Common myeloid progenitor, CD34-positive (primary cell): ENCODE data around the gene ZSWIM2.
A peak's percentile ranks its signal among the peaks of the same experiment; 100 is the strongest.

Experiments
- CTCF ChIA-PET: fragments of 350-600 bp; sonication (Branson Sonifier 250); formaldehyde crosslinking; loops from one replicate; lab custom pipeline; 2021; ENCODE audit warnings: antibody characterized with exemption; lab: Charles Lee
- POLR2A ChIA-PET: fragments of 350-600 bp; sonication (Branson Sonifier 250); formaldehyde crosslinking; loops from one replicate; lab custom pipeline; 2021; ENCODE audit warnings: antibody characterized with exemption; lab: Charles Lee
- DNase-seq, 3 donors: peaks; one replicate each; pipeline versions ENCODE4 v3.0.0 to v3.0.0-alpha.2; 2013
- H3K27ac ChIP-seq, 2 experiments: 1 replicate in 1 of 2; 2 replicates in 1 of 2; pipeline ENCODE4 v1.7.0; 2013; ENCODE audit warnings: inconsistent platforms in 2 of 2, low read length in 2 of 2, mild to moderate bottlenecking in 2 of 2, low read depth in 1 of 2, moderate library complexity in 1 of 2; ENCODE audit not compliant: severe bottlenecking in 2 of 2, insufficient read depth in 1 of 2, poor library complexity in 1 of 2
- H3K27me3 ChIP-seq, 5 experiments: replicated peaks in 2 of 5; 1 replicate in 3 of 5; 2 replicates in 2 of 5; pipeline versions ENCODE4 v1.6.1 to v1.7.0; 2013; ENCODE audit warnings: low read length in 4 of 5, mild to moderate bottlenecking in 2 of 5, moderate library complexity in 2 of 5, inconsistent platforms in 1 of 5; ENCODE audit not compliant: insufficient read depth in 5 of 5, control insufficient read depth in 4 of 5
- H3K36me3 ChIP-seq, 4 experiments: 1 replicate in 2 of 4; 2 replicates in 2 of 4; pipeline versions ENCODE4 v1.6.1 to v1.7.0; 2013; ENCODE audit warnings: low read length in 3 of 4, control low read depth in 1 of 4, mild to moderate bottlenecking in 1 of 4; ENCODE audit not compliant: control insufficient read depth in 4 of 4, insufficient read depth in 4 of 4
- H3K4me1 ChIP-seq, 4 experiments: 1 replicate in 3 of 4; 2 replicates in 1 of 4; pipeline versions ENCODE4 v1.6.1 to v1.7.1; 2013; ENCODE audit warnings: low read length in 3 of 4, mild to moderate bottlenecking in 3 of 4, control low read depth in 1 of 4, inconsistent platforms in 1 of 4, moderate library complexity in 1 of 4; ENCODE audit not compliant: control insufficient read depth in 4 of 4, insufficient read depth in 4 of 4; ENCODE audit errors: control extremely low read depth in 1 of 4
- H3K4me3 ChIP-seq, 7 experiments: 1 replicate in 4 of 7; 2 replicates in 3 of 7; pipeline versions ENCODE4 v1.5.1 to v1.7.0; 2013; ENCODE audit warnings: mild to moderate bottlenecking in 7 of 7, low read length in 6 of 7, moderate library complexity in 6 of 7, inconsistent platforms in 2 of 7, low read depth in 2 of 7, control low read depth in 1 of 7; ENCODE audit not compliant: insufficient read depth in 4 of 7, control insufficient read depth in 1 of 7; ENCODE audit errors: extremely low read depth in 1 of 7
- H3K9me3 ChIP-seq, 5 experiments: 1 replicate in 4 of 5; 2 replicates in 1 of 5; pipeline versions ENCODE4 v1.6.1 to v1.7.1; 2013; ENCODE audit warnings: low read length in 4 of 5, mild to moderate bottlenecking in 2 of 5, inconsistent platforms in 1 of 5, low read depth in 1 of 5, moderate library complexity in 1 of 5; ENCODE audit not compliant: control insufficient read depth in 4 of 5, insufficient read depth in 2 of 5; ENCODE audit errors: control extremely low read depth in 1 of 5
- WGBS: methylation state at CpG from one replicate; pipeline ENCODE4 v1.1.5; 2013; ENCODE audit not compliant: insufficient coverage; 5-methylcytosine and 5-hydroxymethylcytosine counted together

Gene ZSWIM2

DNA sequence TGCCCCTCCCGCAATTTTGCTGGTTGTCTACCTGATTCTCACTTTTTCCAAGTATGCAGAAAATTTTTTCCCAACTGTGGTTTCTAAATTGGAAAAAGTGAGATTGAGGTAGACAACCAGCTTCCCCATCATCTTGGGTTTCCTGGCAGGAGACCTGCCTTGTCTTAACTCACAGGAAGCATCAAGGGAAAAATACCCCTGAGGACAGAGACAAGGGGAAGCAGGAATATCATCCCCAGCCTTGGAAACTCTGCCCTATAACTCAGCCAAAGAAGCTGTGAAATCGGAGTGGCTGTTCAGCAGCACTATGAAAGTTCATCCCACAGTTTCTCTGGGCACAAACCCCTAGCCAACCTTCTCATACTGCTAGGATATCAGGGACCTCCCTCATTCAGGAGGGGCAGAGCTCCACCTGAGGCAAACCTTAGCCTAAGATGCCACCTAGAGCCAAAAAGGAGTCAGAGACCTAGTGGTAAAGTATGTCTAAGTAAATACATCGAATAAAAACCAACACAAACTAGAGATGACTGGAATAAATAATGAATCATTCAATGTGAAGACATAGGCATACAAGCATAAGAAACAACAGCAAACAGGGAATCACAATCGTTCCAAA, 68.2 kb downstream of the ZSWIM2 start:
- no CpG with 5 or more reads among the region's 4 CpGs for WGBS
- no peak overlapping the region for H3K27ac ChIP-seq
- peak in 2 of 3 donors; percentile 13 to 18 for DNase-seq
- H3K36me3 ChIP-seq: no peaks in the 10 kb centered on the region
- POLR2A ChIA-PET: no interaction called here
- no peaks in the 10 kb centered on the region for H3K4me1 ChIP-seq
- no peak overlapping the region for H3K4me3 ChIP-seq
- CTCF ChIA-PET: interaction anchor here (0.6 kb wide), 1 partner anchor 359 kb away, joined by 3 read pairs; no protein-coding TSS in a partner anchor
- no peaks in the 10 kb centered on the region for H3K27me3 ChIP-seq
- H3K9me3 ChIP-seq: peaks cover 0 to 20% (median 3%) of the 10 kb centered on the region in 5 experiments
